Upper lobe of left lung (tissue), 4 donors: ENCODE results near the gene NF2.

Source experiments
- CTCF ChIP-seq, 6 experiments: fragments of 450-650 bp in 4 of 6; fragments of 200-600 bp in 2 of 6; sonication (generic) in 2 of 6; IDR thresholded peaks; one replicate each; pipeline ENCODE4 v1.5.1; 2016 to 2019; ENCODE audit warnings: antibody characterized with exemption in 6 of 6
- POLR2A ChIP-seq, 4 donors: fragments of 450-650 bp; IDR thresholded peaks; one replicate each; pipeline ENCODE4 v1.5.1; 2016 to 2017; ENCODE audit warnings: antibody characterized with exemption in 4 of 4, mild to moderate bottlenecking in 2 of 4

- TF ChIP-seq CTCF (IDR thresholded peaks at IDR 0.05) (no peak), POLR2A (IDR thresholded peaks at IDR 0.05) (no peak)
Measured at GRCh38 chr22:29740216-29740615, 136.8 kb downstream of the NF2 start.
